ENCODE data around the gene RFTN1. TPM values are rescaled to one million over a fixed set of nuclear protein-coding genes. Genes with fewer than 3 reads are reported as not detected.

The RFTN1 gene
- total RNA-seq, 1 donor = 73.0 TPM

DNA sequence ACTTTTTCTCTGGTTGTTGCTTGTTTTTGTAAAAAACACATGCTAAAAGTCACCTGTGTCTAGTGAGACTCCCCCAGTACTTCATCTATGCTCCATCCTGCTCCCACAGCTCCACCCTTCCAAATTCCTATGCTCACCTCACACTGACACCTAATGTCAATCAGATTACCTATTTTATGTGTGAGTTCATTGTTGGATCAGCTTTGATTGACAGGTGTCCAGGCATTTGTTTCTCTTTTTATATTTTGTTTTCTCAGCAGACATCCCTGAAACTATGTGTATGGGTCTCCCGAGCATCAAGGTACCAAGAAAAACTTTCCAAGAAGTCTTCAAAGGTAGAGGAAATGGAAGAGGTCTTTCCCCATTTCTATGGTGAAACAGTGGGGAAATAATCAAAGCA, 13.4 kb downstream of the RFTN1 start:
- no peak for DNase-seq (ENCODE audit: low read depth)
- no peak overlapping the region for H3K4me3 ChIP-seq (ENCODE audit: low read depth, low read length)
- TF ChIP-seq, protein P1, sequence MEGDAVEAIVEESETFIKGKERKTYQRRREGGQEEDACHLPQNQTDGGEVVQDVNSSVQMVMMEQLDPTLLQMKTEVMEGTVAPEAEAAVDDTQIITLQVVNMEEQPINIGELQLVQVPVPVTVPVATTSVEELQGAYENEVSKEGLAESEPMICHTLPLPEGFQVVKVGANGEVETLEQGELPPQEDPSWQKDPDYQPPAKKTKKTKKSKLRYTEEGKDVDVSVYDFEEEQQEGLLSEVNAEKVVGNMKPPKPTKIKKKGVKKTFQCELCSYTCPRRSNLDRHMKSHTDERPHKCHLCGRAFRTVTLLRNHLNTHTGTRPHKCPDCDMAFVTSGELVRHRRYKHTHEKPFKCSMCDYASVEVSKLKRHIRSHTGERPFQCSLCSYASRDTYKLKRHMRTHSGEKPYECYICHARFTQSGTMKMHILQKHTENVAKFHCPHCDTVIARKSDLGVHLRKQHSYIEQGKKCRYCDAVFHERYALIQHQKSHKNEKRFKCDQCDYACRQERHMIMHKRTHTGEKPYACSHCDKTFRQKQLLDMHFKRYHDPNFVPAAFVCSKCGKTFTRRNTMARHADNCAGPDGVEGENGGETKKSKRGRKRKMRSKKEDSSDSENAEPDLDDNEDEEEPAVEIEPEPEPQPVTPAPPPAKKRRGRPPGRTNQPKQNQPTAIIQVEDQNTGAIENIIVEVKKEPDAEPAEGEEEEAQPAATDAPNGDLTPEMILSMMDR (IDR thresholded peaks at IDR 0.05; ENCODE audit: insufficient read depth, low read depth, low read length) = no peak

DNA sequence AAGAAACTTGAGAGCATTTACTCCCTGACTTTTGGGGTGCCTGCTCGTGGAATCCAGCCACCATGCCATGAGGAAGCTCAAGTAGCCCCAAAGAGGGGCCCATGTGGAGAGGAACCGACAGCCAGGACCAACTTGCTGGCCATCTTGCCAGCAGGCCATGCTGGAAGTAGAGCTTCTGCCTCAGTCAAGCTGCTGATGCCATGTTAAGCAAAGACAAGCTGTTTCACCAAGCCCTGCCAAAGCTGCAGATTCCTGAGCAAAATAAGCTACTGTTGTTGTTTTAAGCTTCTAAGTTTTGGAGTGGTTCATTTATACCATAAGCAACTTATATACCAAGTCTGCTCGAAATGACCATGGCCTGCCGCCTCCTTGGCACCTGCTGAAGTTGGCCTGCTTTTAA, 14.1 kb downstream of the RFTN1 start:
- no peak for DNase-seq (ENCODE audit: low read depth)
- TF ChIP-seq, protein P1 (IDR thresholded peaks at IDR 0.05; ENCODE audit: insufficient read depth, low read depth, low read length) = no peak
- no peak overlapping the region for H3K4me3 ChIP-seq (ENCODE audit: low read depth, low read length)

DNA sequence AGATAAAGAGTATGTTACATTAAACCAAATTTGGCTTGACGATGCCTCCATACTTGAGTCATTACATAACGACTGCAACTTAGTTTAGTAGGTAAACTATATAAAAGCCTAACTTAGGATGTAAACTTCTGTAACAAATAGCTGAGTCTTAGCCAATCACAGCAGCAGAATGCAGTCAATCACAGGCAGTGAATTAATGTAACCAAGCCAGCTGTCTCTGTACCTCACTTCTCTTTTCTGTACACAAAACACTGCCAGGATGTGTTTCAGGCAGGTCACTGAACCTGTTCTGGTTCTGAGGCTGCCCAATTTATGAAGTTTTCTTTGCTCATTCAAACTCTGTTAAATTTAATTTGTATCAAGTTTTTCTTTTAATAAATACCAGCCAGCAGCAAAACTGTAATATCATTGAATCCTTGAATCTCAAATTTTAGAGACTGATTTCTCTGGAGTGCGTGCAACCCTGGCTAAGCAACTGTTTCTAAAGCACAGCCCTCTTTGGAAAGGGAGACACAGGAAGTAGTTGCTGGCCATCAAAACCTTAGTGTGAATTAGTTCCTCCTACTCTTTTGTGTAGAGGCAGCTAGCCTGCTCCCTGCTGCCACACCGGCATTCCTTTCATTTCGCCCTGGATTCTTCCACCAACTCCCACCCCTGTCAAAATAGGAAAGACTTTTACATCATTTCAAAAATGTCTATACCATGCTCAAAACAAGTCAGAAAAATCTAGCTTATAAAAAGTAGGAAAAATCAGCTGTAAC, 15.2 kb downstream of the RFTN1 start:
- no peak overlapping the region for H3K4me3 ChIP-seq (ENCODE audit: low read depth, low read length)
- TF ChIP-seq, protein P1 (IDR thresholded peaks at IDR 0.05; ENCODE audit: insufficient read depth, low read depth, low read length) = no peak
- no peak for DNase-seq (ENCODE audit: low read depth)

DNA sequence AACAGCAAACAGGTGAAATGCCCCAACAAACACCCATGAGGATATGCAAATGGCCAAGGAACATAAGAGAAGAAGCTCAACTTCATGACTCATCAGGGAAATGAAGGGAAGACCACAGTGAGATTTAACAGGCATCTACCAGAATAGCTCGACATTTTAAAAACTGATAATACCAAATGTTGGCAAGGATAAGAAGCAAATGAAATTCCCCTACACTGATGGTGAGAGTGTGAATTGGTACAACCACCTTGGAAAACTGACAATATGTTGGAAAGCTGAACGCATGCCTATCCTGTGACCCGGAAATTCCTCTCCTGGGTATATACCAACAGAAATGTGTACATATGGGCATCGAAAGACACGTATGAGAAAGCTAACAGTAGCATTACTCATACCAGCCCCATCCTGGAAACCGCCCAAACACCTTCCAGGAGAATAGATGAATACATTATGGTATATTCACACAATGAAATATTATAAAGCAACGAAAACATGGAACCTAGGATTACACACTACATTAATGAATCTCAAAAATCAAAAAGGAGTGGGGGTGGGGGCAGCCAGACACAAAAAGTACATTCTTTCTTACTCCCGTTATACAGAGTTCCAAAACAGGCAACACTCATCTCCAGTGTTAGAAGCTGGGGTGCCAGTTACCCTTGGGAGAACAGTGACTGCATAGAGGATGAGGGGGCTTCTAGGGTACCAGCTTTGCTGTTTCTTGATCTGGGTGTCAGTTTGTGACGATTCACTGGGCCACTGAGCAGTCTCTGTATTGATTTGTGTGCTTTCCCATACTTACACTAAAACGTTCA, 16.9 kb downstream of the RFTN1 start:
- peak; percentile 33 for DNase-seq (ENCODE audit: low read depth)
- no peak overlapping the region for H3K4me3 ChIP-seq (ENCODE audit: low read depth, low read length)
- TF ChIP-seq, protein P1 (IDR thresholded peaks at IDR 0.05; ENCODE audit: insufficient read depth, low read depth, low read length) = no peak

DNA sequence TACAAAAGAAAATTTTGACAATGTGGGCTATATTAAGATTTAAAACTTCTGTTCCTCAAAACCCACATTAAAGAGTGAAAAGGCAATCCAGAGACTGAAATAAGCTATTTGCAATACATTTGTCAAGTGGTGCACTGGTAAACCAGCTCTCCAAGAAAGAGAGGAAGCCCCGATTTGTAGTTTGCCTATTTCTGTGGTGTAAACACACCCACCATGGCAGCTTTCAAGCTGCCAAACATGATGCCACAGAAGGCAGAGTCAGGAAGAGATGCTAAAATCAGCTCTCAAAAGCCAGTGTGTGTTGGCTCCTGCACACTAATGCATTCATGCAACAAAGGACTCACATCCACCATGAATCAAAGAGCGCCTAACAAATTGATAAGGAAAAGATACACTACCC, 17.5 kb downstream of the RFTN1 start:
- H3K4me3 ChIP-seq (ENCODE audit: low read depth, low read length) = no peak overlapping the region
- no peak for DNase-seq (ENCODE audit: low read depth)
- TF ChIP-seq, protein P1 (IDR thresholded peaks at IDR 0.05; ENCODE audit: insufficient read depth, low read depth, low read length) = no peak

DNA sequence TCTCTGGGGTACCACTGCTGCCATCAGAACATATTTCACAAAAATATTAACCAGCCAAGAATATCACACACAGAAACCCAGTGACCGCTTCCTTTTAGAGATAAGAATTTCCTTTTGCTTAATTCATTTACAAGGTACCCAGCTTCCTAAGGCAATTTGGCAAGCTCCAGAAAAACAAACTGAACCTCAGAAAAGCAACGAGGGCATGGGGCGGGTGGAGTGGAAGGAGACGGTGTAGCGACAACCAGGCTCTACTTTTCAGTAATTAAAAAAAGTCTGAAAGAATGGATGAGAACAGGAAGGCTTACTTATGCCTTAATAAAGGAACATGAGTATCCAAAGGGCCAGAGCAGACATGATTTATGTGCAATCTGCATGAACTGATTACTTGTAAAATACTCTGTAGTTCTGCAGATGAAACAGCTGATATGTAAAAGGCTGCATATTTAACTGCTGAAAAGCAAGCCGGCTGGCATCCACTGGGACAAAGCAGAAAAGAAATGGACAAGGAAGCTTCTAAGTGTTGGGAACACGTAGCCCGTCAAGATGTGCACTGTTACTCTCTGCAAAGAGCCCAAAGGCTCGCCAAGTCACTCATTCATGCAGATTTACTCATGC, 18.6 kb downstream of the RFTN1 start:
- peak; percentile 79 for DNase-seq (ENCODE audit: low read depth)
- H3K4me3 ChIP-seq (ENCODE audit: low read depth, low read length) = no peak overlapping the region
- TF ChIP-seq, protein P1 (IDR thresholded peaks at IDR 0.05; ENCODE audit: insufficient read depth, low read depth, low read length) = no peak
